ENCODE results near the gene DENND5B. TPM values are rescaled to one million over a fixed set of nuclear protein-coding genes. Genes with fewer than 3 reads are reported as not detected.

DENND5B gene
- total RNA-seq, 1 experiment from 2014 or later, result 13.8 TPM

- no peak overlapping the region for H3K4me3 Mint-ChIP-seq
- H3K27ac Mint-ChIP-seq, result no peak overlapping the region
- H3K9me3 Mint-ChIP-seq, result no peaks in the 10 kb centered on the region
- no peak for ATAC-seq
- H3K27me3 Mint-ChIP-seq (ENCODE audit: low read depth), result no peaks in the 10 kb centered on the region
- DNase-seq (ENCODE audit: low spot score), result no peak
- POLR2A ChIA-PET, result no interaction called here
- CTCF ChIA-PET, result no interaction called here
- no peak for TF ChIP-seq ZNF317 (CRISPR knock-in tag; IDR thresholded peaks at IDR 0.05; ENCODE audit: borderline replicate concordance, low read depth)
- no peaks in the 10 kb centered on the region for H3K36me3 Mint-ChIP-seq
- H3K4me1 Mint-ChIP-seq, result no peaks in the 10 kb centered on the region
These were observed 36.6 kb upstream of the DENND5B start for GRCh38 chr12:31627456-31628054.

DNA sequence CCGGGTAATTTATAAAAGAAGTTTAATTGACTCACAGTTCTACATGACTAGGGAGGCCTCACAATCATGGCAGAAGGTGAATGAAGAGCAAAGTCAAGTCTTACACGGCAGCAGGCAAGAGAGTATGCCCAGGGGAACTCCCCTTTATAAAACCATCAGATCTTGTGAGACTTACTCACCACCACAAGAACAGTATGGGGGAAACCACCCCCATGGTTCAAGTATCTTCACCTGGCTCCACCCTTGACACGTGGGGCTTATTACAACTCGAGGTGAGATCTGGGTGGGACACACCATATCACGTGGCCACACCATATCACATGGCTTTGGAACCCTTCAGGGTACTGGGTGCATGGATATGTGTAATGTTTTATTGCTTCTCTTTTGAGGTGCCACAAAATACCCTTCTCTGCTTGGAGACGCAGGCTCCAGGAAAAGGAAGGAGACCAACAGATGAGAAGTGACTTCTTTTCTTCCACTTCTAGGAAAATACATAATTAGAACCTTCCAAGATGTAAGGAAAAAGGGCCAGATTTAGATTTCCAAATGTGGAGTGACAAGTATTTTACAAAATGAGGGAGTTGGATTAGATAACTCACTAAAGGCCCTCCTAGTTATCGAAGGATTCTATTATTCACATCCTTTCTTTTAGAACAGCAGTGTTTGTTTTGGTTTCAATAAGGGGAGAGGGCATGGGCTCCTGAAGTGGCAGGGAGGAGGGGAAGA lies 35.5 kb upstream of the DENND5B start:
- ATAC-seq, result no peak
- ChIA-PET CTCF (no interaction called here), POLR2A (no interaction called here)

More for the DNA sequence above, 35.5 kb upstream of the DENND5B start:
- H3K4me1 Mint-ChIP-seq, result no peaks in the 10 kb centered on the region
- no peak for DNase-seq (ENCODE audit: low spot score)
- peak overlapping the region; percentile 36; the same call in 1 of the 2 replicates for H3K27ac Mint-ChIP-seq
- no peaks in the 10 kb centered on the region for H3K27me3 Mint-ChIP-seq (ENCODE audit: low read depth)
- no peaks in the 10 kb centered on the region for H3K9me3 Mint-ChIP-seq
- H3K36me3 Mint-ChIP-seq, result no peaks in the 10 kb centered on the region
- TF ChIP-seq, protein P1, sequence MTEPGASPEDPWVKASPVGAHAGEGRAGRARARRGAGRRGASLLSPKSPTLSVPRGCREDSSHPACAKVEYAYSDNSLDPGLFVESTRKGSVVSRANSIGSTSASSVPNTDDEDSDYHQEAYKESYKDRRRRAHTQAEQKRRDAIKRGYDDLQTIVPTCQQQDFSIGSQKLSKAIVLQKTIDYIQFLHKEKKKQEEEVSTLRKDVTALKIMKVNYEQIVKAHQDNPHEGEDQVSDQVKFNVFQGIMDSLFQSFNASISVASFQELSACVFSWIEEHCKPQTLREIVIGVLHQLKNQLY (CRISPR knock-in tag; IDR thresholded peaks at IDR 0.05), result no peak
- TF ChIP-seq, protein P2, sequence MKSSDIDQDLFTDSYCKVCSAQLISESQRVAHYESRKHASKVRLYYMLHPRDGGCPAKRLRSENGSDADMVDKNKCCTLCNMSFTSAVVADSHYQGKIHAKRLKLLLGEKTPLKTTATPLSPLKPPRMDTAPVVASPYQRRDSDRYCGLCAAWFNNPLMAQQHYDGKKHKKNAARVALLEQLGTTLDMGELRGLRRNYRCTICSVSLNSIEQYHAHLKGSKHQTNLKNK (CRISPR knock-in tag; IDR thresholded peaks at IDR 0.05), result no peak
- TF ChIP-seq SOX15 (CRISPR knock-in tag; IDR thresholded peaks at IDR 0.05), result no peak
- no peak for TF ChIP-seq JUN (CRISPR knock-in tag; IDR thresholded peaks at IDR 0.05)
- TF ChIP-seq, protein P3, sequence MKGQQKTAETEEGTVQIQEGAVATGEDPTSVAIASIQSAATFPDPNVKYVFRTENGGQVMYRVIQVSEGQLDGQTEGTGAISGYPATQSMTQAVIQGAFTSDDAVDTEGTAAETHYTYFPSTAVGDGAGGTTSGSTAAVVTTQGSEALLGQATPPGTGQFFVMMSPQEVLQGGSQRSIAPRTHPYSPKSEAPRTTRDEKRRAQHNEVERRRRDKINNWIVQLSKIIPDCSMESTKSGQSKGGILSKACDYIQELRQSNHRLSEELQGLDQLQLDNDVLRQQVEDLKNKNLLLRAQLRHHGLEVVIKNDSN (CRISPR knock-in tag; IDR thresholded peaks at IDR 0.05), result no peak
- TF ChIP-seq HMGXB4 (CRISPR knock-in tag; IDR thresholded peaks at IDR 0.05), result no peak
- TF ChIP-seq AFF4 (CRISPR knock-in tag; IDR thresholded peaks at IDR 0.05; ENCODE audit: borderline replicate concordance), result no peak
- TF ChIP-seq ZNF232 (CRISPR knock-in tag; IDR thresholded peaks at IDR 0.05), result no peak
- TF ChIP-seq, protein P4, sequence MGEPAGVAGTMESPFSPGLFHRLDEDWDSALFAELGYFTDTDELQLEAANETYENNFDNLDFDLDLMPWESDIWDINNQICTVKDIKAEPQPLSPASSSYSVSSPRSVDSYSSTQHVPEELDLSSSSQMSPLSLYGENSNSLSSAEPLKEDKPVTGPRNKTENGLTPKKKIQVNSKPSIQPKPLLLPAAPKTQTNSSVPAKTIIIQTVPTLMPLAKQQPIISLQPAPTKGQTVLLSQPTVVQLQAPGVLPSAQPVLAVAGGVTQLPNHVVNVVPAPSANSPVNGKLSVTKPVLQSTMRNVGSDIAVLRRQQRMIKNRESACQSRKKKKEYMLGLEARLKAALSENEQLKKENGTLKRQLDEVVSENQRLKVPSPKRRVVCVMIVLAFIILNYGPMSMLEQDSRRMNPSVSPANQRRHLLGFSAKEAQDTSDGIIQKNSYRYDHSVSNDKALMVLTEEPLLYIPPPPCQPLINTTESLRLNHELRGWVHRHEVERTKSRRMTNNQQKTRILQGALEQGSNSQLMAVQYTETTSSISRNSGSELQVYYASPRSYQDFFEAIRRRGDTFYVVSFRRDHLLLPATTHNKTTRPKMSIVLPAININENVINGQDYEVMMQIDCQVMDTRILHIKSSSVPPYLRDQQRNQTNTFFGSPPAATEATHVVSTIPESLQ (CRISPR knock-in tag; IDR thresholded peaks at IDR 0.05), result no peak
- no peak for TF ChIP-seq ZNF317 (CRISPR knock-in tag; IDR thresholded peaks at IDR 0.05; ENCODE audit: borderline replicate concordance, low read depth)
- TF ChIP-seq TCF7 (CRISPR knock-in tag; IDR thresholded peaks at IDR 0.05; ENCODE audit: low read depth), result no peak
- no peak for TF ChIP-seq ZNF416 (CRISPR knock-in tag; IDR thresholded peaks at IDR 0.05)
- no peak for TF ChIP-seq ZNF532 (CRISPR knock-in tag; IDR thresholded peaks at IDR 0.05; ENCODE audit: borderline replicate concordance)
- TF ChIP-seq STAT6 (CRISPR knock-in tag; conservative IDR thresholded peaks at IDR 0.05; ENCODE audit: low read depth), result no peak
- TF ChIP-seq CREM (CRISPR knock-in tag; IDR thresholded peaks at IDR 0.05), result no peak
- no peak overlapping the region for H3K4me3 Mint-ChIP-seq
